ENCODE data around the gene DGUOK.
"Not testable (repeated sequence)": the region's sequence is repeated elsewhere in the genome, so short reads cannot be mapped to it uniquely, and the experiment has no call there.

Gene DGUOK

GRCh38 chr2:73937103-73937885, 10.6 kb downstream of the DGUOK start:
- DNase-seq (ENCODE audit: low spot score in 2 of 2), result no peak
- Histone ChIP-seq H3K27me3 (ENCODE audit: low read depth) (no peaks in the 10 kb centered on the region), H3K4me1 (peaks cover 9% of the 10 kb centered on the region), H3K36me3 (replicated peaks) (peaks cover 48% of the 10 kb centered on the region), H3K4me3 (no peak overlapping the region), H3K9me3 (no peaks in the 10 kb centered on the region)
- in situ Hi-C loops (cut with MboI; ENCODE audit: low sequenced_read_pairs), result no loop called here

- no peaks in the 10 kb centered on the region for H3K9me3 ChIP-seq
- H3K4me1 ChIP-seq, result peaks cover 9% of the 10 kb centered on the region
- no peak overlapping the region for H3K4me3 ChIP-seq
- H3K36me3 ChIP-seq (replicated peaks), result peaks cover 43% of the 10 kb centered on the region
- DNase-seq (ENCODE audit: low spot score in 2 of 2), result no peak
- H3K27me3 ChIP-seq (ENCODE audit: low read depth), result no peaks in the 10 kb centered on the region
- in situ Hi-C loops (cut with MboI; ENCODE audit: low sequenced_read_pairs), result no loop called here
Observed at GRCh38 chr2:73937899-73938298, 11.2 kb downstream of the DGUOK start.

- no peaks in the 10 kb centered on the region for H3K27me3 ChIP-seq (ENCODE audit: low read depth)
- no peaks in the 10 kb centered on the region for H3K9me3 ChIP-seq
- peaks cover 39% of the 10 kb centered on the region for H3K36me3 ChIP-seq (replicated peaks)
- in situ Hi-C loops (cut with MboI; ENCODE audit: low sequenced_read_pairs), result no loop called here
- no peak overlapping the region for H3K4me3 ChIP-seq
- H3K4me1 ChIP-seq, result peaks cover 9% of the 10 kb centered on the region
- no peak for DNase-seq (ENCODE audit: low spot score in 2 of 2)
Observed at GRCh38 chr2:73938718-73939352, 12.2 kb downstream of the DGUOK start.

- Histone ChIP-seq H3K36me3 (replicated peaks) (peaks cover 42% of the 10 kb centered on the region), H3K9me3 (no peaks in the 10 kb centered on the region), H3K4me1 (peaks cover 9% of the 10 kb centered on the region), H3K27me3 (ENCODE audit: low read depth) (no peaks in the 10 kb centered on the region), H3K4me3 (no peak overlapping the region)
- DNase-seq (ENCODE audit: low spot score in 2 of 2), result no peak
- in situ Hi-C loops (cut with MboI; ENCODE audit: low sequenced_read_pairs), result no loop called here
Observed at GRCh38 chr2:73939419-73939818, 12.7 kb downstream of the DGUOK start.

GRCh38 chr2:73940066-73940465, 13.4 kb downstream of the DGUOK start:
- DNase-seq (ENCODE audit: low spot score in 2 of 2); in situ Hi-C loops (cut with MboI; ENCODE audit: low sequenced_read_pairs); H3K4me3 ChIP-seq; H3K27me3 ChIP-seq (ENCODE audit: low read depth); H3K4me1 ChIP-seq; H3K9me3 ChIP-seq: not testable (repeated sequence)
- peaks cover 48% of the 10 kb centered on the region for H3K36me3 ChIP-seq (replicated peaks)

GRCh38 chr2:73942664-73943063, 16.0 kb downstream of the DGUOK start:
- no peaks in the 10 kb centered on the region for H3K9me3 ChIP-seq
- no peak overlapping the region for H3K4me3 ChIP-seq
- H3K27me3 ChIP-seq (ENCODE audit: low read depth), result no peaks in the 10 kb centered on the region
- DNase-seq (ENCODE audit: low spot score in 2 of 2), result no peak
- in situ Hi-C loops (cut with MboI; ENCODE audit: low sequenced_read_pairs), result no loop called here
- peaks cover 54% of the 10 kb centered on the region for H3K36me3 ChIP-seq (replicated peaks)
- H3K4me1 ChIP-seq, result peaks cover 9% of the 10 kb centered on the region

- Histone ChIP-seq H3K36me3 (replicated peaks) (peaks cover 64% of the 10 kb centered on the region), H3K27me3 (ENCODE audit: low read depth) (no peaks in the 10 kb centered on the region), H3K4me1 (peaks cover 9% of the 10 kb centered on the region), H3K9me3 (no peaks in the 10 kb centered on the region), H3K4me3 (no peak overlapping the region)
- in situ Hi-C loops (cut with MboI; ENCODE audit: low sequenced_read_pairs), result no loop called here
- DNase-seq (ENCODE audit: low spot score in 2 of 2), result no peak
Observed at GRCh38 chr2:73944714-73945113, 18.0 kb downstream of the DGUOK start.

GRCh38 chr2:73946215-73946614, 19.5 kb downstream of the DGUOK start:
- Histone ChIP-seq H3K9me3 (no peaks in the 10 kb centered on the region), H3K4me1 (peaks cover 4% of the 10 kb centered on the region), H3K36me3 (replicated peaks) (peaks cover 72% of the 10 kb centered on the region), H3K27me3 (ENCODE audit: low read depth) (no peaks in the 10 kb centered on the region), H3K4me3 (no peak overlapping the region)
- in situ Hi-C loops (cut with MboI; ENCODE audit: low sequenced_read_pairs), result no loop called here
- DNase-seq (ENCODE audit: low spot score in 2 of 2), result no peak

GRCh38 chr2:73946666-73947065, 20.0 kb downstream of the DGUOK start:
- Histone ChIP-seq H3K36me3 (replicated peaks) (peaks cover 73% of the 10 kb centered on the region), H3K4me1 (no peaks in the 10 kb centered on the region; the same call in 1 of the 2 replicates), H3K9me3 (no peaks in the 10 kb centered on the region), H3K27me3 (ENCODE audit: low read depth) (no peaks in the 10 kb centered on the region), H3K4me3 (no peak overlapping the region)
- in situ Hi-C loops (cut with MboI; ENCODE audit: low sequenced_read_pairs), result no loop called here
- DNase-seq (ENCODE audit: low spot score in 2 of 2), result no peak

- DNase-seq (ENCODE audit: low spot score in 2 of 2), result no peak
- in situ Hi-C loops (cut with MboI; ENCODE audit: low sequenced_read_pairs), result no loop called here
- Histone ChIP-seq H3K4me1 (no peaks in the 10 kb centered on the region), H3K9me3 (no peaks in the 10 kb centered on the region), H3K36me3 (replicated peaks) (peaks cover 78% of the 10 kb centered on the region), H3K4me3 (no peak overlapping the region), H3K27me3 (ENCODE audit: low read depth) (no peaks in the 10 kb centered on the region)
Observed at GRCh38 chr2:73947412-73948018, 20.8 kb downstream of the DGUOK start.

- Histone ChIP-seq H3K4me1 (no peaks in the 10 kb centered on the region), H3K36me3 (replicated peaks) (peaks cover 90% of the 10 kb centered on the region), H3K27me3 (ENCODE audit: low read depth) (no peaks in the 10 kb centered on the region), H3K4me3 (no peak overlapping the region), H3K9me3 (no peaks in the 10 kb centered on the region)
- in situ Hi-C loops (cut with MboI; ENCODE audit: low sequenced_read_pairs), result no loop called here
- no peak for DNase-seq (ENCODE audit: low spot score in 2 of 2)
Observed at GRCh38 chr2:73949802-73950201, 23.1 kb downstream of the DGUOK start.

- Histone ChIP-seq H3K9me3 (no peaks in the 10 kb centered on the region), H3K36me3 (replicated peaks) (peaks cover 89% of the 10 kb centered on the region), H3K4me3 (no peak overlapping the region), H3K27me3 (ENCODE audit: low read depth) (no peaks in the 10 kb centered on the region), H3K4me1 (no peaks in the 10 kb centered on the region)
- DNase-seq (ENCODE audit: low spot score in 2 of 2), result peak in 1 of 2 experiments; percentile 0
- in situ Hi-C loops (cut with MboI; ENCODE audit: low sequenced_read_pairs), result no loop called here
Observed at GRCh38 chr2:73952499-73953446, 26.1 kb downstream of the DGUOK start.

GRCh38 chr2:73956218-73956865, 29.7 kb downstream of the DGUOK start:
- H3K4me3 ChIP-seq, result no peak overlapping the region
- in situ Hi-C loops (cut with MboI; ENCODE audit: low sequenced_read_pairs), result no loop called here
- DNase-seq (ENCODE audit: low spot score in 2 of 2), result no peak
- no peaks in the 10 kb centered on the region for H3K27me3 ChIP-seq (ENCODE audit: low read depth)
- no peaks in the 10 kb centered on the region for H3K9me3 ChIP-seq
- no peaks in the 10 kb centered on the region for H3K4me1 ChIP-seq
- H3K36me3 ChIP-seq (replicated peaks), result peaks cover 77% of the 10 kb centered on the region

Measured in HAP-1 (cell line).